GM18502 (cell line): ENCODE measurements around the gene OBSCN.
"Not testable (repeated sequence)": the region's sequence is repeated elsewhere in the genome, so short reads cannot be mapped to it uniquely, and the experiment has no call there.

Source experiments
- ATAC-seq: cut with Tn5 transposase; IDR thresholded peaks from one replicate; pipeline ENCODE4 v1.9.1; 2021; ENCODE audit warnings: mild to moderate bottlenecking; ENCODE audit not compliant: unreplicated experiment, poor library complexity

OBSCN gene

GRCh38 chr1:228185641-228185965 lies 22.2 kb upstream of the OBSCN start:
- ATAC-seq: no peak

GRCh38 chr1:228188249-228188648 lies 19.6 kb upstream of the OBSCN start:
- ATAC-seq: not testable (repeated sequence)

- no peak for ATAC-seq
Observed at GRCh38 chr1:228190182-228190581, 17.7 kb upstream of the OBSCN start.

GRCh38 chr1:228190778-228191177 lies 17.1 kb upstream of the OBSCN start:
- no peak for ATAC-seq

GRCh38 chr1:228194436-228194835 lies 13.4 kb upstream of the OBSCN start:
- ATAC-seq: no peak

- ATAC-seq: no peak
Observed at GRCh38 chr1:228194921-228195812, 12.7 kb upstream of the OBSCN start.

- no peak for ATAC-seq
Observed at GRCh38 chr1:228197555-228198147, 10.2 kb upstream of the OBSCN start.

GRCh38 chr1:228198977-228199590 lies 8.8 kb upstream of the OBSCN start:
- ATAC-seq: no peak

- ATAC-seq: no peak
Observed at GRCh38 chr1:228204958-228205357, 2.9 kb upstream of the OBSCN start.

- ATAC-seq: no peak
Observed at GRCh38 chr1:228205526-228206436, 2.1 kb upstream of the OBSCN start.

GRCh38 chr1:228206582-228207351 lies 1.1 kb upstream of the OBSCN start:
- ATAC-seq: no peak

GRCh38 chr1:228207381-228207810 lies 448 bp upstream of the OBSCN start:
- ATAC-seq: no peak

GRCh38 chr1:228208831-228209551 lies 1.1 kb downstream of the OBSCN start:
- no peak for ATAC-seq

- no peak for ATAC-seq
Observed at GRCh38 chr1:228209657-228210056, 1.8 kb downstream of the OBSCN start.

GRCh38 chr1:228210076-228210651 lies 2.3 kb downstream of the OBSCN start:
- ATAC-seq: no peak

- ATAC-seq: no peak
Observed at GRCh38 chr1:228210712-228211530, 3.1 kb downstream of the OBSCN start.

- ATAC-seq: no peak
Observed at GRCh38 chr1:228211531-228212414, 3.9 kb downstream of the OBSCN start.
